H1 (cell line): ENCODE measurements around the gene KIAA1614. TPM values are rescaled to one million over a fixed set of nuclear protein-coding genes. Genes with fewer than 3 reads are reported as not detected.

Source experiments
- CTCF ChIA-PET: fragments of 300-600 bp; sonication (Branson Sonifier 250); formaldehyde crosslinking; loops from one replicate; lab custom pipeline; 2021; ENCODE audit not compliant: partially characterized antibody; lab: Charles Lee
- POLR2A ChIA-PET: fragments of 300-600 bp; sonication (Branson Sonifier 250); formaldehyde crosslinking; loops from one replicate; lab custom pipeline; 2021; ENCODE audit warnings: inconsistent platforms; ENCODE audit not compliant: partially characterized antibody; lab: Charles Lee
- DNase-seq, 2 experiments: peaks; one replicate each; pipeline versions ENCODE4 v3.0.0 to v3.0.0-alpha.2; 2010 to 2022; ENCODE audit warnings: low spot score in 2 of 2, low read depth in 1 of 2, mixed read lengths in 1 of 2
- FAIRE-seq: peaks from 2 replicates; lab custom pipeline; 2011; peaks lifted over from hg19 to GRCh38; lab: Jason Lieb, UNC
- H2AFZ ChIP-seq: 2 replicates; pipeline ENCODE4 v1.8.1; 2012; ENCODE audit warnings: low read length, inconsistent platforms
- H2AK5ac ChIP-seq: 2 replicates; pipeline ENCODE4 v1.6.1; 2013; ENCODE audit warnings: low read depth, low read length
- H2BK120ac ChIP-seq: replicated peaks from 2 replicates; pipeline ENCODE3; 2013; ENCODE audit warnings: low read depth, low read length, inconsistent platforms
- H2BK12ac ChIP-seq: 2 replicates; pipeline ENCODE4 v1.6.1; 2013; ENCODE audit warnings: low read depth, low read length
- H2BK15ac ChIP-seq: 2 replicates; pipeline ENCODE4 v1.6.1; 2013; ENCODE audit warnings: low read length
- H2BK20ac ChIP-seq: 2 replicates; pipeline ENCODE4 v1.6.1; 2013; ENCODE audit warnings: low read length
- H2BK5ac ChIP-seq: 2 replicates; pipeline ENCODE4 v1.6.1; 2013; ENCODE audit warnings: low read depth, low read length
- H3K14ac ChIP-seq: 2 replicates; pipeline ENCODE4 v1.6.1; 2013; ENCODE audit warnings: inconsistent platforms; ENCODE audit not compliant: insufficient read length
- H3K18ac ChIP-seq: 2 replicates; pipeline ENCODE4 v1.6.1; 2013; ENCODE audit warnings: low read length; ENCODE audit errors: extremely low read depth
- H3K23ac ChIP-seq: 2 replicates; pipeline ENCODE4 v1.6.1; 2013; ENCODE audit warnings: inconsistent platforms; ENCODE audit not compliant: insufficient read length
- H3K23me2 ChIP-seq: 2 replicates; pipeline ENCODE4 v1.6.1; 2013; ENCODE audit warnings: low read depth, low read length
- H3K27ac ChIP-seq: 2 replicates; pipeline ENCODE4 v1.6.1; 2011; ENCODE audit warnings: low read depth, low read length, inconsistent platforms
- H3K27me3 ChIP-seq, 4 experiments: replicated peaks in 1 of 4; 1 replicate in 1 of 4; 2 replicates in 3 of 4; pipeline versions ENCODE4 v1.6.1 to v1.8.1; 2011 to 2013; ENCODE audit warnings: low read length in 3 of 4, mild to moderate bottlenecking in 3 of 4, inconsistent platforms in 2 of 4, mixed read lengths in 2 of 4, moderate library complexity in 1 of 4; ENCODE audit not compliant: control insufficient read depth in 3 of 4, insufficient read depth in 3 of 4; ENCODE audit errors: extremely low read depth in 1 of 4
- H3K36me3 ChIP-seq, 4 experiments: 2 replicates each; pipeline versions ENCODE4 v1.6.1 to v1.8.1; 2011 to 2013; ENCODE audit warnings: mild to moderate bottlenecking in 4 of 4, low read length in 3 of 4, moderate library complexity in 2 of 4, control low read depth in 1 of 4, inconsistent platforms in 1 of 4; ENCODE audit not compliant: insufficient read depth in 4 of 4, control insufficient read depth in 2 of 4
- H3K4ac ChIP-seq: replicated peaks from 2 replicates; pipeline ENCODE3; 2013; ENCODE audit warnings: low read length, low read depth, mixed read lengths, inconsistent platforms; ENCODE audit not compliant: insufficient read length
- H3K4me1 ChIP-seq, 4 experiments: replicated peaks in 1 of 4; 1 replicate in 1 of 4; 2 replicates in 3 of 4; pipeline versions ENCODE4 v1.6.1 to v1.8.1; 2011 to 2013; ENCODE audit warnings: low read length in 3 of 4, inconsistent platforms in 2 of 4, mixed read lengths in 1 of 4; ENCODE audit not compliant: insufficient read depth in 4 of 4, control insufficient read depth in 3 of 4
- H3K4me2 ChIP-seq, 2 experiments: 2 replicates each; pipeline versions ENCODE4 v1.6.1 to v1.8.1; 2011 to 2013; ENCODE audit warnings: low read depth in 2 of 2, low read length in 2 of 2, control low read depth in 1 of 2, inconsistent platforms in 1 of 2, mild to moderate bottlenecking in 1 of 2; ENCODE audit not compliant: insufficient read depth in 1 of 2
- H3K4me3 ChIP-seq, 4 experiments: fragments of 200-600, 300-600 bp in 1 of 4; sonication (generic), shearing (Covaris generic), sonication (Bioruptor Twin) in 1 of 4; 2 replicates each; pipeline versions ENCODE4 v1.5.1 to v1.8.1; 2011 to 2016; ENCODE audit warnings: low read length in 4 of 4, low read depth in 3 of 4, control low read depth in 2 of 4, inconsistent platforms in 2 of 4, mild to moderate bottlenecking in 2 of 4, mixed read lengths in 1 of 4, moderate library complexity in 1 of 4; ENCODE audit not compliant: insufficient read depth in 2 of 4; ENCODE audit errors: extremely low read depth in 1 of 4
- H3K56ac ChIP-seq: replicated peaks from 2 replicates; pipeline ENCODE3; 2013; ENCODE audit warnings: low read depth, mild to moderate bottlenecking, mixed read lengths, low read length, inconsistent platforms; ENCODE audit not compliant: insufficient read length
- H3K79me1 ChIP-seq: 2 replicates; pipeline ENCODE4 v1.6.1; 2013; ENCODE audit warnings: low read depth, low read length, control low read depth
- H3K79me2 ChIP-seq, 2 experiments: 2 replicates each; pipeline versions ENCODE4 v1.6.1 to v1.8.1; 2012 to 2013; ENCODE audit warnings: low read length in 2 of 2, mild to moderate bottlenecking in 2 of 2, inconsistent platforms in 1 of 2; ENCODE audit not compliant: insufficient read depth in 2 of 2, control insufficient read depth in 1 of 2
- H3K9ac ChIP-seq, 4 experiments: replicated peaks in 1 of 4; 1 replicate in 1 of 4; 2 replicates in 3 of 4; pipeline versions ENCODE4 v1.6.1 to v1.8.1; 2011 to 2013; ENCODE audit warnings: low read depth in 3 of 4, low read length in 3 of 4, control low read depth in 2 of 4, mild to moderate bottlenecking in 2 of 4, moderate library complexity in 2 of 4, inconsistent platforms in 1 of 4; ENCODE audit errors: extremely low read depth in 1 of 4
- H3K9me3 ChIP-seq, 2 experiments: 2 replicates each; pipeline versions ENCODE4 v1.6.1 to v1.8.1; 2012 to 2013; ENCODE audit warnings: mild to moderate bottlenecking in 2 of 2, moderate library complexity in 2 of 2, control low read depth in 1 of 2, inconsistent platforms in 1 of 2, low read depth in 1 of 2, low read length in 1 of 2, mixed read lengths in 1 of 2; ENCODE audit not compliant: insufficient read depth in 2 of 2
- H4K20me1 ChIP-seq, 2 experiments: replicated peaks in 1 of 2; 2 replicates each; pipeline versions ENCODE3 to v1.8.1; 2011 to 2013; ENCODE audit warnings: inconsistent platforms in 2 of 2, low read length in 2 of 2, mild to moderate bottlenecking in 1 of 2; ENCODE audit not compliant: insufficient read depth in 2 of 2, control insufficient read depth in 1 of 2
- H4K5ac ChIP-seq: 2 replicates; pipeline ENCODE4 v1.6.1; 2013; ENCODE audit warnings: low read length, low read depth, mixed read lengths, inconsistent platforms; ENCODE audit not compliant: insufficient read length
- H4K8ac ChIP-seq: 2 replicates; pipeline ENCODE4 v1.8.0; 2013; ENCODE audit warnings: mild to moderate bottlenecking, moderate library complexity, low read length, inconsistent platforms; ENCODE audit not compliant: insufficient read depth; ENCODE audit errors: extremely low read depth
- H4K91ac ChIP-seq: replicated peaks from 2 replicates; pipeline ENCODE3; 2013; ENCODE audit warnings: low read length, mixed read lengths, inconsistent platforms; ENCODE audit not compliant: insufficient read length
- EGR1 ChIP-seq: IDR thresholded peaks from 2 replicates; pipeline ENCODE4 v1.6.1; 2011; ENCODE audit warnings: low read depth, low read length, borderline replicate concordance
- POLR2AphosphoS5 ChIP-seq: IDR thresholded peaks from 2 replicates; pipeline ENCODE4 v1.6.1; 2011; ENCODE audit warnings: low read depth, low read length
- SIN3A ChIP-seq, 2 experiments: IDR thresholded peaks in 1 of 2; conservative IDR thresholded peaks in 1 of 2; 2 replicates each; pipeline ENCODE4 v1.6.1; 2011 to 2012; ENCODE audit warnings: low read length in 2 of 2, improper control_type of control experiment in 1 of 2, low read depth in 1 of 2, mild to moderate bottlenecking in 1 of 2
- TBP ChIP-seq: IDR thresholded peaks from 2 replicates; pipeline ENCODE4 v1.6.1; 2011; ENCODE audit warnings: low read depth, low read length, improper control_type of control experiment
- WGBS, 2 experiments: shearing (Covaris generic) in 1 of 2; methylation state at CpG; one replicate each; pipeline versions ENCODE4 v1.1.6 to v1.1.7; 2013 to 2015; ENCODE audit warnings: low lambda C conversion rate in 2 of 2, mixed read lengths in 2 of 2, inconsistent platforms in 1 of 2, low coverage in 1 of 2, missing lambda C conversion rate in 1 of 2; ENCODE audit not compliant: insufficient replicate concordance in 2 of 2, insufficient coverage in 1 of 2, insufficient read length in 1 of 2; ENCODE audit errors: extremely low coverage in 1 of 2, missing lambda C conversion rate in 1 of 2; 5-methylcytosine and 5-hydroxymethylcytosine counted together
- polyA plus RNA-seq, 7 experiments: library from polyadenylated mRNA; depleted of rRNA in 3 of 7; stranded (reverse) in 5 of 7; unstranded in 2 of 7; fragments of >200 nt in 5 of 7; fragments of 200-250 nt in 2 of 7; gene quantifications; 1 replicate in 5 of 7; 2 replicates in 1 of 7; 4 replicates in 1 of 7; pipeline versions ENCODE4 v1.2.1 to v1.2.3, GENCODE V29; 2011 to 2013; ENCODE audit warnings: missing spikeins in 2 of 7, mixed read lengths in 2 of 7
- total RNA-seq: library from RNA; stranded (reverse); fragmentation: NEBNext Ultra II Directional; extraction: Animal tissue kit (Norgen Biotek cat#: 25700); gene quantifications from 2 replicates; pipeline ENCODE4 v1.2.1, GENCODE V29; 2021
- TF ChIP-seq, protein P1 (sequence below): IDR thresholded peaks from 2 replicates; pipeline ENCODE4 v1.6.1; 2012; ENCODE audit warnings: inconsistent platforms

The KIAA1614 gene
- total and polyA plus RNA-seq, 2 of the 8 experiments (the other 6 are each of a cell fraction or from before 2014, with no cell fraction given), result 1.3 to 3.1 TPM

DNA sequence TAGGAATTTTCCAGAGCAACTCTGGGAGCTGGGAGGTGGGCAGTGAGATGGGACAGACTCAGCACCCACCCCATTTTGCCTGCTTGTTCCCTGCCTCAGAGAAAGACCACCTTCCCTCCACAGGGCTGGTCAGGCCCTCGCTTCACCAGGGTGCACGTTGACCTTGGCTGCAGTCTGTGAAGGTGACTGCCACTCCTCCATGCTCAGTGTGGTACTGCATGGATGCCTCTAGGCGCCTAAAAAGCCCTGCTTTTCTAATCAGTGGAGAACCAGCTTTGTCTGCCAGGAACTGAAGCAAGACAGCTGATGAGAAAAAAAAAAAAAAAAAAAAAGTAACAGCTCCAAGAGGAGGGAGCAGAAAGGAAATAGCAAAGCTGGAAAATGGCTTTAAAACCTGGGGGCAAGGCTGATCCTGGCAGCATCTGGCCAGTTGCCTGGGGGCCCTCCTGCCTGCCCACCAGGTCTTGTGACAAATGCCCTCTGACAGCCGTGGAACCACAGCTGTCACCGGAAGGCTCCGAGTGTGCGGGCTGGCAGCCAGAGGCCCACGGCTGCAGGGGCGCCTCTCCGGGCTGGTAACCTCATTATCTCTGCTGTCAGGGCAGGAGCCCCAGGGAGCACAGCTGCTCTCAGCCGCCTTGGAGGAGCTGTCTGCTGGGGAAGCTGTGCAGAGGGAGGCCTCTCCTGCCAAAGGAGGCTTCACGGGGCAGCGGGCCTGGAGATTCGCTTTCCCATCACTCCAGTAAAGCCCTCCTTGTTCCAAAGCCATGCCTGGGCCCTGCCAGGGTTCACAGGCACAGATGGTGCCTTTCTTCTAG is 13.7 kb downstream of the KIAA1614 start:
- H3K79me2 ChIP-seq, result no peaks in the 10 kb centered on the region
- H4K20me1 ChIP-seq, result no peaks in the 10 kb centered on the region
- no peak overlapping the region for H3K23ac ChIP-seq
- peak overlapping the region; percentile 6 for H3K4ac ChIP-seq
- no peak overlapping the region for H3K56ac ChIP-seq
- DNase-seq, result no peak
- H3K23me2 ChIP-seq, result peaks cover 2% of the 10 kb centered on the region
- H2BK5ac ChIP-seq, result peak overlapping the region; percentile 86; the same call in 1 of the 2 replicates
- no peak overlapping the region for H3K4me3 ChIP-seq
- WGBS, 2 experiments, result 82% methylated on average over 12 of the region's 14 CpGs; no CpG with 5 or more reads in 1 of the 2 experiments
- no peaks in the 10 kb centered on the region for H3K36me3 ChIP-seq
- FAIRE-seq, result no peak
- H4K91ac ChIP-seq, result peak overlapping the region; percentile 36
- H2BK12ac ChIP-seq, result peak overlapping the region; percentile 52; the same call in 1 of the 2 replicates
- H3K9me3 ChIP-seq, result no peaks in the 10 kb centered on the region
- H3K27ac ChIP-seq, result no peak overlapping the region
- no peaks in the 10 kb centered on the region for H3K79me1 ChIP-seq
- H2AFZ ChIP-seq, result no peak overlapping the region
- H2AK5ac ChIP-seq, result peak overlapping the region; percentile 94; the same call in 1 of the 2 replicates
- peaks cover 32 to 59% (median 43%) of the 10 kb centered on the region in 4 experiments for H3K4me1 ChIP-seq
- H4K5ac ChIP-seq, result no peak overlapping the region
- H2BK15ac ChIP-seq, result peak overlapping the region; percentile 90; the same call in 1 of the 2 replicates
- H3K14ac ChIP-seq, result no peak overlapping the region
- H2BK20ac ChIP-seq, result peak overlapping the region; percentile 88
- CTCF ChIA-PET, result interaction anchor here (0.9 to 3.9 kb wide), 9 partner anchors 10 to 409 kb away, joined by 3 to 11 read pairs (median 4); partner anchors contain the start of gene KIAA1614
- no peaks in the 10 kb centered on the region; a peak in 1 of 7 replicates for H3K27me3 ChIP-seq
- no peak overlapping the region for H3K4me2 ChIP-seq
- peak overlapping the region; percentile 70 for H2BK120ac ChIP-seq
- TF ChIP-seq POLR2AphosphoS5, result no peak
- peak in 1 of 2 experiments; percentile 61; a peak in 2 of 4 replicates for TF ChIP-seq SIN3A (conservative IDR thresholded peaks at IDR 0.05 in 1 of 2, IDR thresholded peaks at IDR 0.05 in 1 of 2; ENCODE audit: low read depth in 1 of 2, low read length in 2 of 2)
- TF ChIP-seq EGR1, result no peak
- TF ChIP-seq, protein P1, sequence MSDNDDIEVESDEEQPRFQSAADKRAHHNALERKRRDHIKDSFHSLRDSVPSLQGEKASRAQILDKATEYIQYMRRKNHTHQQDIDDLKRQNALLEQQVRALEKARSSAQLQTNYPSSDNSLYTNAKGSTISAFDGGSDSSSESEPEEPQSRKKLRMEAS, result no peak
- no peak for TF ChIP-seq TBP
- TF ChIP-seq, all 59 proteins: peak for 1
- no peak overlapping the region for H4K8ac ChIP-seq
- no peak overlapping the region for H3K9ac ChIP-seq
- peak overlapping the region; percentile 68 for H3K18ac ChIP-seq
- POLR2A ChIA-PET, result interaction anchor here (1.8 to 2.1 kb wide), 3 partner anchors 14 to 163 kb away, joined by 5 to 14 read pairs (median 6); partner anchors contain the start of genes IER5 and KIAA1614
